GM12878 (cell line): ENCODE data around the gene DEFB114. TPM values are rescaled to one million over a fixed set of nuclear protein-coding genes. Genes with fewer than 3 reads are reported as not detected.

Experiments
- ATAC-seq: fragments of 200-7000 bp; cut with Tn5 transposase; 3 replicates; pipeline ENCODE4 v1.9.1; 2020; ENCODE audit warnings: mild to moderate bottlenecking, moderate library complexity
- BruUV-seq: library from RNA; stranded (reverse); fragments of 400-500 nt; replicated peaks from 2 replicates; lab custom pipeline; 2021; lab: Mats Ljungman, UMichigan
- CTCF ChIA-PET: fragments of 300-600 bp; sonication (Branson Sonifier 250); formaldehyde crosslinking; extraction: SDS; loops from one replicate; lab custom pipeline; 2021; ENCODE audit warnings: inconsistent platforms; lab: Yijun Ruan, JAX
- POLR2A ChIA-PET: fragments of 350-600 bp; formaldehyde crosslinking; extraction: SDS; loops from one replicate; lab custom pipeline; 2021; ENCODE audit warnings: inconsistent platforms; lab: Charles Lee
- RAD21 ChIA-PET: fragments of 300-600 bp; sonication (Branson Sonifier 250); formaldehyde crosslinking; loops from one replicate; lab custom pipeline; 2023; ENCODE audit warnings: antibody characterized with exemption; ENCODE audit not compliant: unreplicated experiment; lab: Charles Lee
- SMC1A ChIA-PET: fragments of 300-600 bp; sonication (Branson Sonifier 250); formaldehyde crosslinking; loops from one replicate; lab custom pipeline; 2023; ENCODE audit not compliant: unreplicated experiment, uncharacterized antibody; lab: Charles Lee
- DNase-seq: peaks from one replicate; pipeline ENCODE4 v3.0.0-alpha.2; 2011; ENCODE audit warnings: low read depth, low spot score
- FAIRE-seq: peaks from 3 replicates; lab custom pipeline; 2011; peaks lifted over from hg19 to GRCh38; lab: Jason Lieb, UNC
- H2AFZ ChIP-seq: 2 replicates; pipeline ENCODE4 v1.6.0; 2011; ENCODE audit warnings: low read depth, low read length, control low read depth; ENCODE audit not compliant: control insufficient read depth
- H3K27ac ChIP-seq: 2 replicates; pipeline ENCODE4 v1.5.1; 2011; ENCODE audit warnings: control low read depth; ENCODE audit not compliant: control insufficient read depth, insufficient read depth
- H3K27me3 ChIP-seq, 2 experiments: replicated peaks in 1 of 2; 2 replicates each; pipeline versions ENCODE4 v1.6.0 to v1.6.1; 2011; ENCODE audit warnings: low read length in 1 of 2; ENCODE audit not compliant: control insufficient read depth in 2 of 2, insufficient read depth in 2 of 2
- H3K36me3 ChIP-seq, 2 experiments: 2 replicates each; pipeline ENCODE4 v1.5.1; 2011; ENCODE audit warnings: low read length in 1 of 2; ENCODE audit not compliant: control insufficient read depth in 2 of 2, insufficient read depth in 2 of 2
- H3K4me1 ChIP-seq: 2 replicates; pipeline ENCODE4 v1.6.1; 2011; ENCODE audit warnings: mild to moderate bottlenecking, low read length, moderate library complexity, mixed read lengths; ENCODE audit not compliant: control insufficient read depth, insufficient read depth
- H3K4me2 ChIP-seq: 2 replicates; pipeline ENCODE4 v1.6.0; 2011; ENCODE audit warnings: control low read depth; ENCODE audit not compliant: control insufficient read depth, insufficient read depth
- H3K4me3 ChIP-seq: fragments of 200-600 bp; sonication (generic); 2 replicates; pipeline ENCODE4 v1.5.1; 2016
- H3K79me2 ChIP-seq: 2 replicates; pipeline ENCODE4 v1.6.0; 2011; ENCODE audit warnings: low read length; ENCODE audit not compliant: control insufficient read depth, insufficient read depth
- H3K9ac ChIP-seq: 2 replicates; pipeline ENCODE4 v1.8.0; 2011; ENCODE audit warnings: low read length, control low read depth, mixed read lengths; ENCODE audit not compliant: control insufficient read depth, insufficient read depth
- H3K9me3 ChIP-seq: replicated peaks from 3 replicates; pipeline ENCODE4 v1.5.1; 2011; ENCODE audit warnings: mild to moderate bottlenecking, low read length; ENCODE audit not compliant: control insufficient read depth, insufficient read depth
- H4K20me1 ChIP-seq: 2 replicates; pipeline ENCODE4 v1.6.0; 2011; ENCODE audit not compliant: control insufficient read depth, insufficient read depth
- BACH1 ChIP-seq: fragments of 450-650 bp; IDR thresholded peaks from 2 replicates; pipeline ENCODE4 v1.6.1; 2017; ENCODE audit warnings: mild to moderate bottlenecking, borderline replicate concordance
- BMI1 ChIP-seq: fragments of 450-650 bp; IDR thresholded peaks from 2 replicates; pipeline ENCODE4 v1.6.1; 2016; ENCODE audit warnings: mild to moderate bottlenecking, moderate library complexity, borderline replicate concordance
- EGR1 ChIP-seq, 2 experiments: IDR thresholded peaks; 1 replicate in 1 of 2; 2 replicates in 1 of 2; pipeline ENCODE4 v1.6.1; 2011 to 2012; ENCODE audit warnings: low read depth in 2 of 2, low read length in 2 of 2, borderline replicate concordance in 1 of 2, mild to moderate bottlenecking in 1 of 2, moderate library complexity in 1 of 2
- EP300 ChIP-seq, 2 experiments: fragments of 150-350 bp in 1 of 2; IDR thresholded peaks; 2 replicates each; pipeline ENCODE4 v1.6.1; 2011 to 2012; ENCODE audit warnings: low read depth in 2 of 2, low read length in 2 of 2, borderline replicate concordance in 1 of 2, improper control_type of control experiment in 1 of 2, inconsistent platforms in 1 of 2; ENCODE audit not compliant: control insufficient read depth in 1 of 2
- IRF4 ChIP-seq: IDR thresholded peaks from 2 replicates; pipeline ENCODE4 v1.6.1; 2011; ENCODE audit warnings: low read depth, low read length
- MXI1 ChIP-seq: fragments of 150-350 bp; IDR thresholded peaks from 2 replicates; pipeline ENCODE4 v1.6.1; 2011; ENCODE audit warnings: low read depth, mild to moderate bottlenecking, inconsistent platforms, low read length, improper control_type of control experiment
- NBN ChIP-seq: fragments of 450-650 bp; IDR thresholded peaks from 2 replicates; pipeline ENCODE4 v1.6.1; 2016
- NFIC ChIP-seq: IDR thresholded peaks from 2 replicates; pipeline ENCODE4 v1.6.1; 2012; ENCODE audit warnings: low read depth, mild to moderate bottlenecking, inconsistent platforms, low read length, moderate library complexity
- POLR2AphosphoS2 ChIP-seq: IDR thresholded peaks from 2 replicates; pipeline ENCODE4 v1.6.1; 2011; ENCODE audit warnings: low read depth, mild to moderate bottlenecking, low read length, improper control_type of control experiment, moderate library complexity
- POLR2AphosphoS5 ChIP-seq: IDR thresholded peaks from 2 replicates; pipeline ENCODE4 v1.6.1; 2011; ENCODE audit warnings: mild to moderate bottlenecking, low read length, inconsistent platforms
- RAD51 ChIP-seq: fragments of 450-650 bp; IDR thresholded peaks from 2 replicates; pipeline ENCODE4 v1.6.1; 2016; ENCODE audit warnings: moderate library complexity, mild to moderate bottlenecking, inconsistent platforms
- RCOR1 ChIP-seq: conservative IDR thresholded peaks from 2 replicates; pipeline ENCODE4 v1.6.1; 2012; ENCODE audit warnings: low read depth, low read length, improper control_type of control experiment
- SMAD5 ChIP-seq: IDR thresholded peaks from 2 replicates; pipeline ENCODE4 v1.6.1; 2016; ENCODE audit warnings: antibody characterized with exemption, low read depth
- TAF1 ChIP-seq: IDR thresholded peaks from 2 replicates; pipeline ENCODE4 v1.6.1; 2011; ENCODE audit warnings: mild to moderate bottlenecking, low read depth, low read length, borderline replicate concordance
- TARDBP ChIP-seq: IDR thresholded peaks from 2 replicates; pipeline ENCODE4 v1.6.1; 2016; ENCODE audit warnings: borderline replicate concordance
- ZNF24 ChIP-seq: fragments of 450-650 bp; IDR thresholded peaks from 2 replicates; pipeline ENCODE4 v1.6.1; 2017; ENCODE audit warnings: antibody characterized with exemption, mild to moderate bottlenecking
- WGBS: methylation state at CpG from one replicate; pipeline ENCODE4 v1.1.6; 2016; ENCODE audit warnings: low lambda C conversion rate; ENCODE audit not compliant: insufficient replicate concordance, insufficient coverage; ENCODE audit errors: missing lambda C conversion rate; 5-methylcytosine and 5-hydroxymethylcytosine counted together
- in situ Hi-C: fragments of 300-500 bp; cut with MboI; formaldehyde crosslinking; loops from 9 replicates; pipeline ENCODE4 v1.14.3; 2018; ENCODE audit warnings: mixed read lengths
- intact Hi-C: fragments of 100-400 bp; cut with micrococcal nuclease; formaldehyde crosslinking; loops from one replicate; pipeline ENCODE4 v1.14.2; 2022; ENCODE audit not compliant: unreplicated experiment
- polyA plus RNA-seq, 11 experiments: library from polyadenylated mRNA; depleted of rRNA in 4 of 11; unstranded in 6 of 11; stranded (reverse) in 5 of 11; fragments of >200 nt; fragmentation: Nextera tagmentation in 4 of 11; fragmentation: Illumina TruSeq in 1 of 11; extraction: Ambion mirVana in 4 of 11; extraction: Trizol in 1 of 11; gene quantifications; 1 replicate in 1 of 11; 2 replicates in 10 of 11; pipeline versions ENCODE4 v1.2.1 to v1.2.3, GENCODE V29; 2011 to 2016; ENCODE audit warnings: inconsistent platforms in 2 of 11, missing spikeins in 2 of 11, low read depth in 1 of 11
- total RNA-seq, 4 experiments: library from RNA; depleted of rRNA in 3 of 4; stranded (reverse); fragments of >200 nt in 3 of 4; fragmentation: Illumina TruSeq in 1 of 4; extraction: Trizol in 1 of 4; gene quantifications; 2 replicates each; pipeline versions ENCODE4 v1.2.1 to v1.2.3, GENCODE V29; 2013 to 2021
- TF ChIP-seq, protein P1 (sequence below): fragments of 150-350 bp; IDR thresholded peaks from 2 replicates; pipeline ENCODE4 v1.6.1; 2016; ENCODE audit warnings: low read depth, low read length
- TF ChIP-seq, protein P2 (sequence below): IDR thresholded peaks from 2 replicates; pipeline ENCODE4 v1.6.1; 2011; ENCODE audit warnings: low read depth, low read length, improper control_type of control experiment, borderline replicate concordance
- TF ChIP-seq, protein P3 (sequence below): fragments of 450-650 bp; IDR thresholded peaks from 2 replicates; pipeline ENCODE4 v1.6.1; 2016; ENCODE audit warnings: mild to moderate bottlenecking

The DEFB114 gene
- total and polyA plus RNA-seq, 10 of the 15 experiments (the other 5 are each of a cell fraction or from before 2014, with no cell fraction given) = not detected

DNA sequence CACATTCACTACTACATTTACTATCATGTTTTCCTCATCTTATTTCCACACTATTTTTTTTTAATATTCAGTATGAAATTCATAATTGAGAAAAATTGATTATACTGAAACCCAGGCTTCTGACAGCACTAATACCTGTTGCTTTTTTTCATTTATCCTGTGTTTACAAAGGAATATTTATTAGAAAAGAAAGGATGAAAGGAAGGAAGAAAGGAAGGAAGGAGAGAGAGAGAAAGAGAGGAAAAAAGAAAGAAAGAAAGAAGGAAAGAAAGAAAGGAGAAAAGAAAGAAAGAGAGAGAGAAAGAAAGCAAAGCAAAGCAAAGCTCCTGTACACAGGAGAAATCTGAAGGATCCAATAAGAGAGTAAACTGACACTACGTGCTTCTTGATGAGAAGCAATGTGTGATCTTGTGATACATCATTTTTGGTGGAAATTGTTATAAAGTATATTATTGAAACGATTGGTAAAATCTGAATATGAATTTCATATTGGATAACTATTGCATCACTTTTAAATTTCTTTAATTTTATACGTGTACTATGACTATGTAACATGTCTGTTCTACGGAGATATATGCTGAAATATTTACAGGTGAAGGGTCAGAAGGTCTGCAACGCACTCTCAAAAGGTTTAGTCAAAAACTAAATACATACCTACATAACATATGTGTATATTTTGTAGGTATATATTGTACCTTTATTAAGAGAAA, 43.9 kb downstream of the DEFB114 start (continued):
- no peak for TF ChIP-seq RAD51
- no peak for TF ChIP-seq NFIC
- TF ChIP-seq EGR1 (IDR thresholded peaks at IDR 0.05; ENCODE audit: borderline replicate concordance in 1 of 2, low read depth in 2 of 2, low read length in 2 of 2) = no peak
- no peak for TF ChIP-seq BMI1
- no peak for TF ChIP-seq NBN
- no peak for TF ChIP-seq RCOR1
- TF ChIP-seq TAF1 = no peak
- TF ChIP-seq MXI1 = no peak
- no peak for TF ChIP-seq ZNF24
- TF ChIP-seq EP300 (IDR thresholded peaks at IDR 0.05; ENCODE audit: borderline replicate concordance in 1 of 2, control insufficient read depth in 1 of 2, low read depth in 2 of 2, low read length in 2 of 2) = no peak

DNA sequence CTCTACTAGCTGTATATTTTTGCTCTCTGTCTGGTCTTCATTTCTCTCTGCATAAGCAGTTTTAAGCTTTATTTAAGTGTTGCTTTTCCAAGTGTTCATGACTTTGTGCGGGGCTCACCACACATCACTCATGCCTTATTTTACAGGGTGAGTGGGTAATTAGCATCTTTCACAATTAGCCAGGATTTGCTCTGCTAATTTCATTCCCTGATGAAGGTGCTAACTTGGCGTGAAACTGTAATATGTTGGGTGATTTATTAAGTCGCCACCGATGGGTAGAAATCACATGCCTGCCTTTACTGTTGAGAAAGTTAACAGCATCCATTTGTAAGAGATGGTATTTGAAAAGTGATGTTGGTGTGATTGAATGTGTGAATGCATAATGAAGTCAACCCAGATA, 44.7 kb downstream of the DEFB114 start:
- Histone ChIP-seq H3K79me2 (no peaks in the 10 kb centered on the region), H3K9ac (no peak overlapping the region), H3K36me3 (no peaks in the 10 kb centered on the region), H3K27me3 (no peaks in the 10 kb centered on the region), H3K27ac (no peak overlapping the region), H3K4me2 (no peak overlapping the region), H3K4me3 (no peak overlapping the region), H3K4me1 (no peaks in the 10 kb centered on the region), H3K9me3 (no peaks in the 10 kb centered on the region), H4K20me1 (no peaks in the 10 kb centered on the region), H2AFZ (no peak overlapping the region)
- ChIA-PET POLR2A (no interaction called here), SMC1A (no interaction called here), CTCF (no interaction called here), RAD21 (no interaction called here)
- no TSS peak for BruUV-seq
- intact Hi-C loops (no loop called here), in situ Hi-C loops (no loop called here)
- FAIRE-seq (no peak), DNase-seq (no peak), ATAC-seq (no peak)
- 44% methylated on average over 4 of the region's 4 CpGs for WGBS
- TF ChIP-seq POLR2AphosphoS2 (no peak), TARDBP (no peak), POLR2AphosphoS5 (no peak), IRF4 (no peak), SMAD5 (no peak), BACH1 (no peak)
- TF ChIP-seq, protein P1, sequence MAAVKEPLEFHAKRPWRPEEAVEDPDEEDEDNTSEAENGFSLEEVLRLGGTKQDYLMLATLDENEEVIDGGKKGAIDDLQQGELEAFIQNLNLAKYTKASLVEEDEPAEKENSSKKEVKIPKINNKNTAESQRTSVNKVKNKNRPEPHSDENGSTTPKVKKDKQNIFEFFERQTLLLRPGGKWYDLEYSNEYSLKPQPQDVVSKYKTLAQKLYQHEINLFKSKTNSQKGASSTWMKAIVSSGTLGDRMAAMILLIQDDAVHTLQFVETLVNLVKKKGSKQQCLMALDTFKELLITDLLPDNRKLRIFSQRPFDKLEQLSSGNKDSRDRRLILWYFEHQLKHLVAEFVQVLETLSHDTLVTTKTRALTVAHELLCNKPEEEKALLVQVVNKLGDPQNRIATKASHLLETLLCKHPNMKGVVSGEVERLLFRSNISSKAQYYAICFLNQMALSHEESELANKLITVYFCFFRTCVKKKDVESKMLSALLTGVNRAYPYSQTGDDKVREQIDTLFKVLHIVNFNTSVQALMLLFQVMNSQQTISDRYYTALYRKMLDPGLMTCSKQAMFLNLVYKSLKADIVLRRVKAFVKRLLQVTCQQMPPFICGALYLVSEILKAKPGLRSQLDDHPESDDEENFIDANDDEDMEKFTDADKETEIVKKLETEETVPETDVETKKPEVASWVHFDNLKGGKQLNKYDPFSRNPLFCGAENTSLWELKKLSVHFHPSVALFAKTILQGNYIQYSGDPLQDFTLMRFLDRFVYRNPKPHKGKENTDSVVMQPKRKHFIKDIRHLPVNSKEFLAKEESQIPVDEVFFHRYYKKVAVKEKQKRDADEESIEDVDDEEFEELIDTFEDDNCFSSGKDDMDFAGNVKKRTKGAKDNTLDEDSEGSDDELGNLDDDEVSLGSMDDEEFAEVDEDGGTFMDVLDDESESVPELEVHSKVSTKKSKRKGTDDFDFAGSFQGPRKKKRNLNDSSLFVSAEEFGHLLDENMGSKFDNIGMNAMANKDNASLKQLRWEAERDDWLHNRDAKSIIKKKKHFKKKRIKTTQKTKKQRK = no peak
- TF ChIP-seq, protein P2, sequence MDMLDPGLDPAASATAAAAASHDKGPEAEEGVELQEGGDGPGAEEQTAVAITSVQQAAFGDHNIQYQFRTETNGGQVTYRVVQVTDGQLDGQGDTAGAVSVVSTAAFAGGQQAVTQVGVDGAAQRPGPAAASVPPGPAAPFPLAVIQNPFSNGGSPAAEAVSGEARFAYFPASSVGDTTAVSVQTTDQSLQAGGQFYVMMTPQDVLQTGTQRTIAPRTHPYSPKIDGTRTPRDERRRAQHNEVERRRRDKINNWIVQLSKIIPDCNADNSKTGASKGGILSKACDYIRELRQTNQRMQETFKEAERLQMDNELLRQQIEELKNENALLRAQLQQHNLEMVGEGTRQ = no peak
- TF ChIP-seq, protein P3, sequence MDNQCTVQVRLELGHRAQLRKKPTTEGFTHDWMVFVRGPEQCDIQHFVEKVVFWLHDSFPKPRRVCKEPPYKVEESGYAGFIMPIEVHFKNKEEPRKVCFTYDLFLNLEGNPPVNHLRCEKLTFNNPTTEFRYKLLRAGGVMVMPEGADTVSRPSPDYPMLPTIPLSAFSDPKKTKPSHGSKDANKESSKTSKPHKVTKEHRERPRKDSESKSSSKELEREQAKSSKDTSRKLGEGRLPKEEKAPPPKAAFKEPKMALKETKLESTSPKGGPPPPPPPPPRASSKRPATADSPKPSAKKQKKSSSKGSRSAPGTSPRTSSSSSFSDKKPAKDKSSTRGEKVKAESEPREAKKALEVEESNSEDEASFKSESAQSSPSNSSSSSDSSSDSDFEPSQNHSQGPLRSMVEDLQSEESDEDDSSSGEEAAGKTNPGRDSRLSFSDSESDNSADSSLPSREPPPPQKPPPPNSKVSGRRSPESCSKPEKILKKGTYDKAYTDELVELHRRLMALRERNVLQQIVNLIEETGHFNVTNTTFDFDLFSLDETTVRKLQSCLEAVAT = no peak
